Measurements from ENCODE around the gene S100A12. TPM values are rescaled to one million over a fixed set of nuclear protein-coding genes. Genes with fewer than 3 reads are reported as not detected.
"Not testable (repeated sequence)": the region's sequence is repeated elsewhere in the genome, so short reads cannot be mapped to it uniquely, and the experiment has no call there.

The S100A12 gene
- total RNA-seq, 4 donors from 2014 or later, result 2.6 to 3.2 TPM; not detected in 2

GRCh38 chr1:153415850-153416570, 40.6 kb upstream of the S100A12 start, which contains the start of gene S100A7A:
S100A7A (plus strand) TSS chr1:153416520; CDS start chr1:153418083, 1,563 bp downstream.
- Histone ChIP-seq H3K4me1 (no peaks in the 10 kb centered on the region), H3K9me3 (no peaks in the 10 kb centered on the region), H3K4me3 (no peak within 1 kb of the TSS), H3K27ac (no peak within 1 kb of the TSS), H3K27me3 (no peaks in the 10 kb centered on the region), H3K36me3 (no peaks in the 10 kb centered on the region)
- TF ChIP-seq POLR2A (IDR thresholded peaks at IDR 0.05) (no peak), CTCF (IDR thresholded peaks at IDR 0.05) (no peak)
- intact Hi-C loops (cut with DNase I; ENCODE audit: low total_unique reads), result no loop called here
- DNase-seq, result no peak

GRCh38 chr1:153413961-153414360, 38.5 kb upstream of the S100A12 start:
- intact Hi-C loops (cut with DNase I; ENCODE audit: low total_unique reads); DNase-seq; H3K9me3 ChIP-seq; H3K27me3 ChIP-seq; H3K4me3 ChIP-seq; H3K4me1 ChIP-seq; H3K27ac ChIP-seq; H3K36me3 ChIP-seq: not testable (repeated sequence)

- H3K27me3 ChIP-seq; H3K36me3 ChIP-seq; DNase-seq; H3K4me3 ChIP-seq; H3K27ac ChIP-seq; H3K9me3 ChIP-seq; H3K4me1 ChIP-seq; intact Hi-C loops (cut with DNase I; ENCODE audit: low total_unique reads): not testable (repeated sequence)
Observed at GRCh38 chr1:153407274-153407673, 31.9 kb upstream of the S100A12 start.

- intact Hi-C loops (cut with DNase I; ENCODE audit: low total_unique reads); H3K9me3 ChIP-seq; H3K4me1 ChIP-seq; H3K27me3 ChIP-seq; H3K4me3 ChIP-seq; H3K36me3 ChIP-seq; H3K27ac ChIP-seq; DNase-seq: not testable (repeated sequence)
Observed at GRCh38 chr1:153405825-153406599, 30.6 kb upstream of the S100A12 start.

- intact Hi-C loops (cut with DNase I; ENCODE audit: low total_unique reads), result no loop called here
- H3K4me1 ChIP-seq, result no peaks in the 10 kb centered on the region
- H3K9me3 ChIP-seq, result no peaks in the 10 kb centered on the region
- no peak overlapping the region for H3K4me3 ChIP-seq
- no peaks in the 10 kb centered on the region for H3K36me3 ChIP-seq
- no peak for DNase-seq
- no peaks in the 10 kb centered on the region for H3K27me3 ChIP-seq
- H3K27ac ChIP-seq, result no peak overlapping the region
- no peak for TF ChIP-seq POLR2A (IDR thresholded peaks at IDR 0.05)
- TF ChIP-seq CTCF (IDR thresholded peaks at IDR 0.05), result no peak
Observed at GRCh38 chr1:153404768-153405167, 29.3 kb upstream of the S100A12 start.

- Histone ChIP-seq H3K4me1 (no peaks in the 10 kb centered on the region), H3K27me3 (no peaks in the 10 kb centered on the region), H3K27ac (no peak overlapping the region), H3K4me3 (no peak overlapping the region), H3K36me3 (no peaks in the 10 kb centered on the region), H3K9me3 (no peaks in the 10 kb centered on the region)
- intact Hi-C loops (cut with DNase I; ENCODE audit: low total_unique reads), result no loop called here
- TF ChIP-seq POLR2A (IDR thresholded peaks at IDR 0.05) (no peak), CTCF (IDR thresholded peaks at IDR 0.05) (no peak)
- DNase-seq, result no peak
Observed at GRCh38 chr1:153404086-153404635, 28.7 kb upstream of the S100A12 start.
